GM12878 (cell line): ENCODE measurements around the gene ACAT2. TPM values are rescaled to one million over a fixed set of nuclear protein-coding genes. Genes with fewer than 3 reads are reported as not detected.

ENCODE experiments used
- ASH2L ChIP-seq: fragments of 300-600, 200-600 bp; sonication (generic); IDR thresholded peaks from 2 replicates; pipeline ENCODE4 v1.6.1; 2017; ENCODE audit warnings: low read depth, mild to moderate bottlenecking, borderline replicate concordance
- BACH1 ChIP-seq: fragments of 450-650 bp; IDR thresholded peaks from 2 replicates; pipeline ENCODE4 v1.6.1; 2017; ENCODE audit warnings: mild to moderate bottlenecking, borderline replicate concordance
- DPF2 ChIP-seq: fragments of 450-650 bp; IDR thresholded peaks from 2 replicates; pipeline ENCODE4 v1.6.1; 2017; ENCODE audit warnings: mild to moderate bottlenecking
- E4F1 ChIP-seq: fragments of 450-650 bp; IDR thresholded peaks from 2 replicates; pipeline ENCODE4 v1.6.1; 2018; ENCODE audit warnings: borderline replicate concordance, mild to moderate bottlenecking; ENCODE audit not compliant: partially characterized antibody
- MXI1 ChIP-seq: fragments of 150-350 bp; IDR thresholded peaks from 2 replicates; pipeline ENCODE4 v1.6.1; 2011; ENCODE audit warnings: low read depth, mild to moderate bottlenecking, inconsistent platforms, low read length, improper control_type of control experiment
- NR2C1 ChIP-seq: fragments of 450-650 bp; IDR thresholded peaks from 2 replicates; pipeline ENCODE4 v1.6.1; 2017; ENCODE audit warnings: antibody characterized with exemption, mild to moderate bottlenecking, moderate library complexity
- PML ChIP-seq: IDR thresholded peaks from 2 replicates; pipeline ENCODE4 v1.6.1; 2012; ENCODE audit warnings: low read length, inconsistent platforms
- RUNX3 ChIP-seq: IDR thresholded peaks from 2 replicates; pipeline ENCODE4 v1.6.1; 2012; ENCODE audit warnings: low read length, inconsistent platforms
- TAF1 ChIP-seq: IDR thresholded peaks from 2 replicates; pipeline ENCODE4 v1.6.1; 2011; ENCODE audit warnings: mild to moderate bottlenecking, low read depth, low read length, borderline replicate concordance
- ZBTB40 ChIP-seq: fragments of 450-650 bp; IDR thresholded peaks from 2 replicates; pipeline ENCODE4 v1.6.1; 2016; ENCODE audit warnings: mild to moderate bottlenecking, moderate library complexity, borderline replicate concordance
- polyA plus RNA-seq, 11 experiments: library from polyadenylated mRNA; depleted of rRNA in 4 of 11; unstranded in 6 of 11; stranded (reverse) in 5 of 11; fragments of >200 nt; fragmentation: Nextera tagmentation in 4 of 11; fragmentation: Illumina TruSeq in 1 of 11; extraction: Ambion mirVana in 4 of 11; extraction: Trizol in 1 of 11; gene quantifications; 1 replicate in 1 of 11; 2 replicates in 10 of 11; pipeline versions ENCODE4 v1.2.1 to v1.2.3, GENCODE V29; 2011 to 2016; ENCODE audit warnings: inconsistent platforms in 2 of 11, missing spikeins in 2 of 11, low read depth in 1 of 11
- total RNA-seq, 4 experiments: library from RNA; depleted of rRNA in 3 of 4; stranded (reverse); fragments of >200 nt in 3 of 4; fragmentation: Illumina TruSeq in 1 of 4; extraction: Trizol in 1 of 4; gene quantifications; 2 replicates each; pipeline versions ENCODE4 v1.2.1 to v1.2.3, GENCODE V29; 2013 to 2021

ACAT2 gene
- total and polyA plus RNA-seq, 10 of the 15 experiments (the other 5 are each of a cell fraction or from before 2014, with no cell fraction given): 87.9 to 257 (median 132) TPM

GRCh38 chr6:159761129-159761872 is 544 bp upstream of the ACAT2 start (continued):
- peak; percentile 60; the same call in 1 of the 2 replicates for TF ChIP-seq ZBTB40
- 0 out of 2 replicates have a peak, but pooled peaks have one; percentile 9 for TF ChIP-seq RUNX3
- no peak for TF ChIP-seq ASH2L
- TF ChIP-seq PML: peak; percentile 50; the same call in 1 of the 2 replicates
- no peak for TF ChIP-seq BACH1
- peak; percentile 45; the same call in 1 of the 2 replicates for TF ChIP-seq MXI1
- 0 out of 2 replicates have a peak, but pooled peaks have one; percentile 9 for TF ChIP-seq NR2C1
- TF ChIP-seq TAF1: 0 out of 2 replicates have a peak, but pooled peaks have one; percentile 6
- no peak for TF ChIP-seq DPF2
- TF ChIP-seq E4F1: no peak
